GM12873 (cell line): ENCODE data around the gene CCSER2.

ENCODE experiments used
- CTCF ChIP-seq: IDR thresholded peaks from 2 replicates; pipeline ENCODE4 v1.5.1; 2012; ENCODE audit warnings: low read depth, mild to moderate bottlenecking, moderate library complexity, low read length, control low read depth; ENCODE audit not compliant: insufficient read depth; ENCODE audit errors: missing control alignments

Gene CCSER2

GRCh38 chr10:84473136-84473535, 144.7 kb downstream of the CCSER2 start:
- TF ChIP-seq CTCF = no peak

- TF ChIP-seq CTCF = no peak
These were observed 149.2 kb downstream of the CCSER2 start for GRCh38 chr10:84477398-84478128.

GRCh38 chr10:84478151-84478550, 149.8 kb downstream of the CCSER2 start:
- TF ChIP-seq CTCF = no peak

- no peak for TF ChIP-seq CTCF
These were observed 150.3 kb downstream of the CCSER2 start for GRCh38 chr10:84478679-84479078.

- TF ChIP-seq CTCF = no peak
These were observed 156.2 kb downstream of the CCSER2 start for GRCh38 chr10:84484541-84484940.

GRCh38 chr10:84493361-84493760, 165.0 kb downstream of the CCSER2 start:
- no peak for TF ChIP-seq CTCF

GRCh38 chr10:84493951-84494848, 165.8 kb downstream of the CCSER2 start:
- TF ChIP-seq CTCF = no peak
